Ecto neural progenitor cell (in vitro differentiated cells): Measurements from ENCODE around the gene PPP1R14B.

Experiments used
- DNase-seq: peaks from one replicate; pipeline ENCODE4 v3.0.0-alpha.2; 2018; ENCODE audit warnings: low spot score

PPP1R14B gene

DNA sequence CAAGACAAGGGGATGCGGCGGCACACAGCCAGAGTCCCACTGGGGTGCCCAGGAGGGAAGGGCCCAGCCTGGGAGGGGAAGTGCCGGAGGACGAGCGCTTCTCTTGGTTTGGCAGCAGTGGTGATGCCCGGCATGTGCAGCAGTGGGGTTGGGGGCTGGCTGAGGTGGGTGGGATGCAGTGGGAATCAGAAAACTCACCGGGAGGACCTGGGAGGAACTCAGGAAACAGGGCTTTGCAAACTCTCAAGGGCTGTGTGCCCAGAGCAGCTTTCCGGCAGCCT lies 37.2 kb downstream of the PPP1R14B start:
- DNase-seq: no peak

DNA sequence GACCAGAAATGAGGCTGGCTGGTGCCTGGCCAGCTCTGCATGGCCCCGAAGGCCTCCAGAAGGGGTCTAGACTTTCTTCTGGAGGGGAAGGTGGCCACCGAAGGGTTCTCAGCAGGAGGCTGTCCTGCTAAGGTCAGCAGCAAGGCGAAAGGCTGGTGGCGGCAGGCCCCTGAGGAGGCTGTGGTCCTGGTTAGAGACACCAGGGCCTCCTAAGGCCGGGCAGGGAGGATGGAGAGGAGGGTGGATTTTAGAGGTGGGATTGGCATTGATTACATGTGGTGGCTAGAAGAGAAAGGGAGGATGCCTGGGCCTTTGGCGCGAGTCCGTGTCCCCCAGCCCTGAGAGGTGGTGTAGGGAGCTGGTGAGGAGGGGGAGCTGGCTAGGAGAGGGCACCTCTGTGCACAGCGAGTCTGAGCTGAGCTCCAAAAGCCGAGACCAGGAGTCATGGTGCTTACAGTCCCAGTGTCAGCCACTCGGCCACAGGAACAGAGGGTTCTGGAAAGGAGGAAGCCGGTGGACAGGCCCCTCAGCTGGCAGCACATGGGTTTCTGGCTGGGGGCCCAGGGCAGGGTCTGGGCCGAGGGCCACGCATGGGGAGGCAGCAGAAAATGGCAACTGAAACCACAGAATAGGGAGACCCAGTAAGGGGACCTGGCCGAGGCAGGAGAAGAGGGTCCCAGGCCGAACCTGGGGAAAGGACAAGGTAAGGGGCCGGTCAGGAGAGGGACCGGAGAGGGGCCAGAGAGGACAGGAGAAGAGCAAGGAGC lies 37.8 kb downstream of the PPP1R14B start:
- DNase-seq: no peak

DNA sequence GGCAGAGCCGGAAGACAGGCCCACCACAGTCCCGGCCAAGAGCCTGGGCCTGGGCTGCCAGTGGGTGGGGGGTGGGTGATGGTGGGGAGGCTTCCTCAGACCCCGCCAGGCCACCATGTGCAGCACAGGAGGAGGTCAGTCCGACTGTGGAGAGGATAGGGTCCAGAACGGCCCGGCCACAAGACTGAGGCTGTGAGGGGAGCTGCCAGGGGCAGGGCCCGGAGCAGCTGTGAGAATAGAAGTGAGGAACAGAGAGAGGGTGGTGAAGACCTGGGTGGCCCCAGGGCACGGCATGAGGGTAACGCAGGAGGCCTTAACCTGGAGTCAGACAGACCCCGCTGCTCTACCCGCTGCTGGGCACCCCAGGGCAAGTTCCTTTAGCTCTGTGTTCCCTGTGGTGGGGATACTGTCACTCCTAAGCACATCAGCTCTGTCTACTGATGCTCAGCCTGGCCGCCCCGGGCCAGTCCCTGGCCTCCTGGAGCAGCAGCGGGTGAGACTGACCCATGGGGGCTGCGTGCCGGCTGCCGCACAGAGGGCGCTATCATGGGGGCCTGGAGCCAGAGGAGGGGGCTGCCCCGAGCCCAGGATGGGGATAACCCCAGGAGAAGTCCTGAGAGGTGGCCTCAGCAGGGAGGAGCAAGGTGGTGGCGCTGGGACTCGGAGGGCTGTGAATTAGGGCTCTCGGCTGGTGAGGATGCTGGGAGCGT lies 38.5 kb downstream of the PPP1R14B start:
- DNase-seq: peak; percentile 44

DNA sequence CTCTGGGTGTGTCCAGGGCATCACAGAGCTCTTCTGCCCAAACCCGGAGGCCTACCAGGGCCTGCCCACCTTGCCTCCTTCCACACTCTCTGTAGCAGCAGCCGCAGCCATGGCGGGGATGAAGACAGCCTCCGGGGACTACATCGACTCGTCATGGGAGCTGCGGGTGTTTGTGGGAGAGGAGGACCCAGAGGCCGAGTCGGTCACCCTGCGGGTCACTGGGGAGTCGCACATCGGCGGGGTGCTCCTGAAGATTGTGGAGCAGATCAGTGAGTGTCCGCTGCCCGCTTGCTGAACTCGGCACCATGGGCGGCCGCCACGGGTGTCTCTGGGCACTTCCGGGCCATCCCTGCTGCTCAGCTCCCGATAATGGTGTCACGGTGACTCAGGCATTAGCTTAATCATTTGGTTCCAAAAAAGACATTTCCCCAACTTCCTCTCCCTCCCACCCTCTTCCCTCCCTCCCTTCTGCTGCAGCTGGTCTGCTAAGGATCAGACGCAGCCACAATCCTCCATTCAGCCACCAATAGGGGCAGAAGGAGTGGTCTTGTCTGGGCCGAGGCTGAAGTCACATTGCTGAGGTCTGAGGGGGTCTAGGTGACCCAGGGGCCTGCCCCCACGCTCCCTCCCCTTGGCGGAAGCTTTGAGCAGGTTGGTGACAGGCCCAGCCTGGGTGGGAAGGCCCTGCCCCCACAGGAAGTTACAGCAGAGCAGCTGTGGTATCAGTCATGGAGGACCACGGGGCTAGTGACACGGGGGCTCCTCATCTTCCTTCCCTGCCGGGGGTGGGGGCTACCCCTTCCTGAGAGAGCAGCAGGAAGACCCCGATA lies 39.3 kb downstream of the PPP1R14B start:
- DNase-seq: peak; percentile 48

DNA sequence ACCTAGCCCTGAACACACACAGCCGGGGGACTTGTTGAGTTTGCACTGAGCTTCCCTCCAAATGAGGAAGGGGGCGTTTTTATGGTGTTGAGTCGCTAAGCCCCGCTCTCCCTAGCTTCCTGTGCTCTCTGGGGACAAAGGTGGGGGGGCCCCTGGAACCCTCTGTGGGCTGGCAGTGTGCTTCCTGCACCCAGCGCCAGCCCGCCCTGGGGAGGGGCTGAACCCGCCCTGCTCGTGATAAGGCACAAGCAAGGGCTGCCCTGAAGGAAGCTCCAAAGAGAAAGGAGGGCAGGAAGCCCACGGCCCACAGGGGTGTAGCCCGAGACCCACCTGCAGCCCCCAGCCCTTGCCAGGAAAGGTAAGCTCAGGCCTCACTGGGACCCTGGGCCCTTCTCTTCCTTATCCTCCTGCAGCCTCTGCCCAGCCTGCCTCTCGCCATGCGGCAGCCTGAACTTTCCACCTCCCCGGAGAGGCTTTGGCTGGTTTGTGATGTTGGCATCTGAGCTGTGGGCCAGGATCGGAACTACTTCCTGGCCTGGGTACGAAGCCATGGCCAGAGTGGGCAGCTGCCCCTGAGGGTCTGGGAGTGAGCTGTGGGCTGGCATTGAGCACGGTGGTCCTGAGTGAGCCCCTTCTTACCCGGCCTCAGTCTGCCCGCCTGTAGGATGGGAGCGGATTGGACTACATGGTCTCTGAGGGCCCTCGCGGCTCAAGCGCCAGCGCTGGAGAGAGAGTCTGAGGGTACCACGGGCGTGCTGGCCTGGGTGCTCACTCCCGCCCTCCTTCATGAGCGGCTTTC lies 40.1 kb downstream of the PPP1R14B start, which contains the start of gene FERMT3:
Gene FERMT3 (plus strand): TSS at position 265 of the 799 bp plus-strand sequence. CDS start 644 bp downstream, outside the sequence.
- DNase-seq: no peak

DNA sequence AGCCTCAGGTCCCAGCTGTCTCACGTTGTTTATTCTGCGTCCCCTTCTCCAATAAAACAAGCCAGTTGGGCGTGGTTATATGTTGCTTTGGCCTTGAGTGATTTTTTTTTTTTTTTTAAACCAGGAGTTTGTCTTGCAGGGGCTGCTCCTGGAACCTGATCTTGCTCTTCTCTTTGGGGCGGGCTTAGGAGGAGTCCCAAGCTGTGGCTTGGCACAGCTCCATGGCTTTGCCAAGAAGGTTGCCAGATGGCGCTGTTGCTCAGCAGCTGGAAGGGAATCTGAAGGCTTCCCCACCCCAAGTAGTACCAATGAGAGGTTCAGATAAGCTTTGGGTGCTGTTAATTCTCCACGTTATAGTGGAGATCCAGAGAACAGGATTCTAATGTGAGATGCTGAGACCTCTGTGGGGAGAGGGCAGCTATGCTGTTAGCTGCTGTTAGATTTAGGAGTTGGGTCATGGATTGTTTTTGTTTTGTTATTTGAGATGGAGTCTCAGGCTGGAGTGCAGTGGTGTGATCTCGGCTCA lies 42.2 kb downstream of the PPP1R14B start:
- DNase-seq: peak; percentile 54

DNA sequence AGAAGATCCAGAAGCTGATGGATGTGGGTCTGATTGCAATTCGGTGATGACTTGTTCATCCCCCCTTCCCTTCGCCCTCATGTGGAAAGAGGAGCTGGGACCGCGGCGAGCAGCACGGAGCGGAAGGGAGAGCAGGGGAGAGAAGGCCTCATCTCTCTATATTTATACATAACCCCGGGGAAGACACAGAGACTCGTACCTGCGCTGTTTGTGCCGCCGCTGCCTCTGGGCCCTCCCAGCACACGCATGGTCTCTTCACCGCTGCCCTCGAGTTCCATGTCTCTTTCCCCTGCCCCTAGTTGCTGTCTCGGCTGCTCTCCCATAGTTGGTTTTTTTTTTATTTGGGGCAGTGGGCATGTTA lies 42.7 kb downstream of the PPP1R14B start:
- DNase-seq: no peak

DNA sequence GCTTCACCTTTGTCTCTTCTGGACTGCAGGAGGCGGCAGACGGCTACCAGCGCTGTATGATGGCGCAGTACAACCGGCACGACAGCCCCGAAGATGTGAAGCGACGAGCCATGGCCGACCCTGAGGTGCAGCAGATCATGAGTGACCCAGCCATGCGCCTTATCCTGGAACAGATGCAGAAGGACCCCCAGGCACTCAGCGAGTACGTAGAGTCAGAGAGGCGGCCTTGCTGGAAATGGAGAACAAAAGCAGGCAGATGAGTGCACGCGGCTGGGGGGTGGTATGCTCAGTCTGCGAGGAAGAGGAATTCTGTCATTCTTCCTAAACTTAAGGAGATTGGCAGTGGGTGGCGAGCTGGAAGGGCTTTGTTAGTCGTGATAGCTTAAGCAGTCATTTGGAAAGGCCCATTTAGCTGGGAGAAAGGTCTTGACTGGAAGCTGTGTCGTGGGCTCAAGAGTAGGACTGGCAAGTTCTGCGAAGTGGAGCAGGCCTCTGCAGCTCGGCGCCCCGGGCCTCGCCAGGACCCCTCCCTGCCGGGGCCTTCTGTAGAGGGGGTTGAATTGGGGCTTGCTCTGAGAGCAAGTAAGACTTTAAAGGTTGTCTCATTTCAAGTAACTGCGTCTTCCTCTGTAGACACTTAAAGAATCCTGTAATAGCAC lies 43.2 kb downstream of the PPP1R14B start:
- DNase-seq: no peak

DNA sequence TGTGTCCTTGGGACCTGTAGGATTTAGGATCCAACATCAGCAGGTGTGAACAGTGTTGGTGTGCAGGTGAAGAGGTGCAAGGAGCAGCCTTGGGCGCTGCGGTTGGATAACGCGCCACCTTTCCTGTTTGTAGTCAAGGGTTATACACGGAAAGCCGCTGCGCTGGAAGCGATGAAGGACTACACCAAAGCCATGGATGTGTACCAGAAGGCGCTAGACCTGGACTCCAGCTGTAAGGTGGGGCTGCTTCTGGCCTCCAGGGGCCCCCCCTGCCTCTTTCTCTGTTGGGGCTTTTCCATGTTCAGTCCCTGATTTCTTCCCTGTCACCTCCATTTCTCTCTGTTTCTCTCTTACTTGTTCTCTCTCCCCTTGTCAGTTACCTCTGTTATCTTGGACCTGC lies 43.8 kb downstream of the PPP1R14B start:
- no peak for DNase-seq

DNA sequence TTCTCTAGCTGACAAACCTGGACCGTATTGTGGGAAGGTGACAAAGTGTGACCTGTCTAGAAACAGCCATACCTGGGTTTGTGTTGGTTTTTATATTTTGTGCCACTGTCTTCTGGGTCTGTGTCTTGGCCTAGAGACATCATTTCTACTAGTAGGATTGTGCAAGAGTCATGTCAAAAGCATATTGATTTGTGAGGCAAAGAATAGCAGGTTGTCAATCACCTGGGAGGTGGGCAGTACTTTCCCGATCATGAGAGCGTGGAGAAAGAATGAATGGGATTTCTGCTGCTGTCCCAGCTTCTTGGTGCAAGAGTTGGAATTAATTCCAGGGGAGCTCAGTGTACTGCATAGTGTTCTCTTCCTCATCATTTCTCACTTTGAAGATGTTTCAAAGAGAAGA lies 45.2 kb downstream of the PPP1R14B start:
- DNase-seq: no peak

DNA sequence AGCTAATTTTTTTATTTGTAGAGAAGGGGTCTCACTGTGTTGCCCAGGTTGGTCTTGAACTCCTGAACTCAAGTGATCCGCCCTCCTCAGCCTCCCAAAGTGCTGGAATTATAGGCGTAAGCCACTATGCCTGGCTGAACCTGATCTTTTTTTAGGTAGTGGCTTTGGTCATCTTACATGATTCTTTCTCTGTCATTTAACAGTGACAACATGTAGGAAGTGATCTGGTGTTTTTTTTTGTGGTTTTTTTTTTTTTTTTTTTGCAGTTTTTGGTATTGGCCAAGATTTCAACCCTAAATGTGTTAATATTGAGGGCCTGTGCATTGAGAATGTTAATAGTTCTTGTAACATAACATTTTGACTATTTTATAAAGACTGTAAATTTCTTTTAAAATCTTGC lies 48.2 kb downstream of the PPP1R14B start:
- DNase-seq: no peak

DNA sequence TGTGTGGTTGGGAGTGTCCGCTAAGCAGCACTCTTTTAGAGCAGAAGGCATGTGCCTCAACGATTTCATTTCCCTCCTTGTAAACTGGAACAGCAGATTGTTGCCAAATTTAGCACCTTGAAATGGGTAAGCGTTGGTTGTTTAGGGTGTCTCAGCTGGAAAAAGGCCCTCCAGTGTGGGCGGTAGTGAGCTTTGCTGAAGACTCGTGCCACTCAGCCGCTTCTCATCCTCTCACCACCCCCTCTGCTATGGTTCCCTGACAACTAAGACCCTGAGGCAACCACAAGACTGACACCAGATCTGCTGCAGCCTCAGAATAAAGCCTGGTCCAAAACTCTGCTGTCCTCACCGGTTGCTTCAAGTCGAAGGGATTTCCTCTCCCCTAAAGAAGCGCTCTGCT lies 50.1 kb downstream of the PPP1R14B start:
- DNase-seq: no peak
